ENCODE data around the gene DLG3.
A peak's percentile ranks its signal among the peaks of the same experiment; 100 is the strongest.

DNA sequence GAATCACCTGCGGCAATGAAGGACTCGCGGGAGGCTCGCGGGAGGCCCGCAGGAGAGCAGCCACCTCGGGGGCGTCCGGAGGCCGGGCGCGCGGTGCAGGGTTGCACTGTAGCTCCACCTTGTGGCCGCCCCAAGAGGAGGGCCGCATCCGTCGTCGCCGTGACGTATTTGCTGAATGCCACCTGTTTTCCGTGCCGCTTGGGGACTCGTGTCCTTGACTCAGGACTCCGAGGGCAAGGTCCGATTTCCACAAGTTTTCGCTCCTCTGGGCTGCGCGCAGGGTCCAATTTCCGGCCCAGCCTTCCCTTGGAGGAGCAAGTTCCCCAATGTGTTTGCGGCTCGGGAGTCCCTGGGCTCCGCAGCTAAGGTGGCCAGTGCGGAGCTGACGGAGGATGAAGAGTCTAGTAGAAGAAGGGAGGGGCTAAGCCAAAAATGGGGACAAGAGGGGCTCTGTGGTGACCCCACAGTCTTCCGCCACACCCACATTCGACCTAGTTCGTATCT, 10.7 kb upstream of the DLG3 start:
- TF ChIP-seq, protein P1, sequence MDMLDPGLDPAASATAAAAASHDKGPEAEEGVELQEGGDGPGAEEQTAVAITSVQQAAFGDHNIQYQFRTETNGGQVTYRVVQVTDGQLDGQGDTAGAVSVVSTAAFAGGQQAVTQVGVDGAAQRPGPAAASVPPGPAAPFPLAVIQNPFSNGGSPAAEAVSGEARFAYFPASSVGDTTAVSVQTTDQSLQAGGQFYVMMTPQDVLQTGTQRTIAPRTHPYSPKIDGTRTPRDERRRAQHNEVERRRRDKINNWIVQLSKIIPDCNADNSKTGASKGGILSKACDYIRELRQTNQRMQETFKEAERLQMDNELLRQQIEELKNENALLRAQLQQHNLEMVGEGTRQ (IDR thresholded peaks at IDR 0.05; ENCODE audit: low read length) = no peak
- TF ChIP-seq, protein P2, sequence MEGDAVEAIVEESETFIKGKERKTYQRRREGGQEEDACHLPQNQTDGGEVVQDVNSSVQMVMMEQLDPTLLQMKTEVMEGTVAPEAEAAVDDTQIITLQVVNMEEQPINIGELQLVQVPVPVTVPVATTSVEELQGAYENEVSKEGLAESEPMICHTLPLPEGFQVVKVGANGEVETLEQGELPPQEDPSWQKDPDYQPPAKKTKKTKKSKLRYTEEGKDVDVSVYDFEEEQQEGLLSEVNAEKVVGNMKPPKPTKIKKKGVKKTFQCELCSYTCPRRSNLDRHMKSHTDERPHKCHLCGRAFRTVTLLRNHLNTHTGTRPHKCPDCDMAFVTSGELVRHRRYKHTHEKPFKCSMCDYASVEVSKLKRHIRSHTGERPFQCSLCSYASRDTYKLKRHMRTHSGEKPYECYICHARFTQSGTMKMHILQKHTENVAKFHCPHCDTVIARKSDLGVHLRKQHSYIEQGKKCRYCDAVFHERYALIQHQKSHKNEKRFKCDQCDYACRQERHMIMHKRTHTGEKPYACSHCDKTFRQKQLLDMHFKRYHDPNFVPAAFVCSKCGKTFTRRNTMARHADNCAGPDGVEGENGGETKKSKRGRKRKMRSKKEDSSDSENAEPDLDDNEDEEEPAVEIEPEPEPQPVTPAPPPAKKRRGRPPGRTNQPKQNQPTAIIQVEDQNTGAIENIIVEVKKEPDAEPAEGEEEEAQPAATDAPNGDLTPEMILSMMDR (IDR thresholded peaks at IDR 0.05; ENCODE audit: control extremely low read depth in 1 of 3, insufficient read depth in 1 of 3, low read depth in 1 of 3, low read length in 3 of 3) = peak in 2 of 3 experiments; percentile 56 to 80; a peak in 3 of 4 replicates
- no peak for TF ChIP-seq FOSL1 (IDR thresholded peaks at IDR 0.05; ENCODE audit: insufficient read depth, low read depth, low read length)
